GM21825 (cell line): ENCODE data around the gene EPHA8.

ENCODE experiments used
- ATAC-seq: cut with Tn5 transposase; IDR thresholded peaks from one replicate; pipeline ENCODE4 v1.9.1; 2021; ENCODE audit warnings: mild to moderate bottlenecking, moderate library complexity; ENCODE audit not compliant: unreplicated experiment

The EPHA8 gene

GRCh38 chr1:22641247-22641646 lies 78.0 kb downstream of the EPHA8 start:
- no peak for ATAC-seq

GRCh38 chr1:22641906-22642636 lies 78.8 kb downstream of the EPHA8 start:
- no peak for ATAC-seq

- ATAC-seq: no peak
Observed at GRCh38 chr1:22643381-22643780, 80.1 kb downstream of the EPHA8 start, which contains the start of gene C1QC. C1QC (plus strand) TSS chr1:22643633; CDS start chr1:22644024, 391 bp downstream.

GRCh38 chr1:22643928-22644327 lies 80.6 kb downstream of the EPHA8 start:
- ATAC-seq: no peak

GRCh38 chr1:22645931-22646330 lies 82.6 kb downstream of the EPHA8 start:
- no peak for ATAC-seq

- no peak for ATAC-seq
Observed at GRCh38 chr1:22646384-22646783, 83.1 kb downstream of the EPHA8 start.

- no peak for ATAC-seq
Observed at GRCh38 chr1:22650089-22650693, 86.9 kb downstream of the EPHA8 start.

GRCh38 chr1:22651941-22652856 lies 88.9 kb downstream of the EPHA8 start:
- ATAC-seq: no peak

GRCh38 chr1:22652881-22653316 lies 89.6 kb downstream of the EPHA8 start, which contains the start of gene C1QB:
C1QB (plus strand) TSS chr1:22653236; CDS start chr1:22659463, 6,227 bp downstream.
- ATAC-seq: no peak
